ENCODE results near the gene ZNF451.

The ZNF451 gene

DNA sequence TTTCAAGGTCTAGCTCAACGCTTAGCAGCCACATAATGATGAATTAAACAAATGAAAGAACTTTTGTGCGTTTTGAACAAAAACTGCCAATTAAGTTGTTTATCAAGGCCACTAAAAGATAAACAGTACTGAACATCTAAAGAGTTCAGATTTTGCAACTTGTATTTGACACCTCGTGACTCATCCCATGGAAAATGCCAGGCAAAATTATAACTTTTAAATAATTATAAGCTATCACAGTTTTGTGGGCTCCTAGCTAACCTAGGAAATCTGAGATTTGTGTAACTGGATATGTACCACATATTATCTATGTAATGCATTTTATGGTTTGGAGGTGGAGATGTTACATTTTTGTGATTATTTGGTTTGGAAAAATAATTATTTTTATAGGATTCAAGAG, 72.5 kb downstream of the ZNF451 start:
- no peak for DNase-seq

DNA sequence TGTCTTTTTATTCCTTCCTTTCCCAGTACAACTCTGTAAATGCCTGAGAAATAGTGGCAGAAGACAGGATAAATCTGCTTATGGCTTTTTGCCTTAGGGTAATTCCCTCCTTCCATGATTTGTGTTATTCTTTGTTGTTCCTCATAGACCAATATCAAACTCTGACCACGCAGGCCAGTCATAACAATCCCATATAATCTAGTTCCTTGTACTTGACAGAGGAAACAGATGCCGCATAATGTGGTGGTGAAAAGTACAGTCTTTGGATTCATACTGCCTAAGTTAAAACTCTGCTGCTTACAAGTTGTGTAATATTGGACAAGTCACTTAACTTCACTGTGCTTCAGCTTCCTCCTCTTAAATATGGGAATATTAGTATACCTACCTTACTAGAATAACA, 74.0 kb downstream of the ZNF451 start:
- no peak for DNase-seq

GRCh38 chr6:57165080-57165479, 75.1 kb downstream of the ZNF451 start:
- DNase-seq, result no peak

DNA sequence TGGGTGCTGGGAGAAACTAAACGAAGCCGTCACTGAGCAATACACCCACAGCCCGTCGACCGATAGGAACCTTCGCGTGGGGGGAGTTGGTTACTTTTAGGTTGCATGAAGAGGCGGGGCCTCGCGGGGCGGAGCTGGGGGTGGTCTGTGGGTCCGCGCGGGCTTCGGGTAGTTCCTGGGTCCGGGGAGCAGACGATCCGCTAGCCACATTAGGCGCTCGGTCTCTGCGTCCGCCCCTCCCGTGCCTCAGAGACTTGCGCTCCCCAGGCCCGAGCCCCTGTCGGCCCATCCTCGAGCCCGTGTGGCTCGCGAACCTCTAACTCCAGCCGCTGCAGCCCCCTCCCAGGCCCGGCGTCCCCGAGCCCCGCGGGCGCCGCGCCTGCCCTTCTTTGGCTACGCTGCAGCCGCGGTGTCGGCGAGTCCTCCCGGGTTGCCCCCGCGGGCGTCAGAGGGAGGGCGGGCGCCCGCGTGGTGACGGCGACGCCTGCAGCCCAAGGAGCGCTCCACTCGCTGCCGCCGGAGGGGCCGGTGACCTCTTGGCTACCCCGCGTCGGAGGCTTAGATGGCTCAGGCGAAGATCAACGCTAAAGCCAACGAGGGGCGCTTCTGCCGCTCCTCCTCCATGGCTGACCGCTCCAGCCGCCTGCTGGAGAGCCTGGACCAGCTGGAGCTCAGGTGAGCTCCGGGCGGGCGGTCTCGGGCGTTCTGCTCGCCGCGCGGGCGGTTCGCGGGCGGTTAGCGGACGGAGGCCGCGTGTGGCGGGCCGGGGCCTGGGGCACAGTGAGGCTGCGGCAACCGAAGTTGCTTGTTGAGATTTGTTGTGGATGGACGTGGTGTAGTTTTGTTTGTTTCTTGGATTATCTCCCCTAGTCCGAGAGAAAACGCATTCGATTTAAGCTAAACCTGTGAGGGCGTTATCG, 82.4 kb downstream of the ZNF451 start, which contains the start of gene BAG2:
BAG2 (plus strand) TSS at position 191 of the 920 bp plus-strand sequence; CDS start at position 563, 372 bp downstream.
- peak; percentile 94 for DNase-seq

DNA sequence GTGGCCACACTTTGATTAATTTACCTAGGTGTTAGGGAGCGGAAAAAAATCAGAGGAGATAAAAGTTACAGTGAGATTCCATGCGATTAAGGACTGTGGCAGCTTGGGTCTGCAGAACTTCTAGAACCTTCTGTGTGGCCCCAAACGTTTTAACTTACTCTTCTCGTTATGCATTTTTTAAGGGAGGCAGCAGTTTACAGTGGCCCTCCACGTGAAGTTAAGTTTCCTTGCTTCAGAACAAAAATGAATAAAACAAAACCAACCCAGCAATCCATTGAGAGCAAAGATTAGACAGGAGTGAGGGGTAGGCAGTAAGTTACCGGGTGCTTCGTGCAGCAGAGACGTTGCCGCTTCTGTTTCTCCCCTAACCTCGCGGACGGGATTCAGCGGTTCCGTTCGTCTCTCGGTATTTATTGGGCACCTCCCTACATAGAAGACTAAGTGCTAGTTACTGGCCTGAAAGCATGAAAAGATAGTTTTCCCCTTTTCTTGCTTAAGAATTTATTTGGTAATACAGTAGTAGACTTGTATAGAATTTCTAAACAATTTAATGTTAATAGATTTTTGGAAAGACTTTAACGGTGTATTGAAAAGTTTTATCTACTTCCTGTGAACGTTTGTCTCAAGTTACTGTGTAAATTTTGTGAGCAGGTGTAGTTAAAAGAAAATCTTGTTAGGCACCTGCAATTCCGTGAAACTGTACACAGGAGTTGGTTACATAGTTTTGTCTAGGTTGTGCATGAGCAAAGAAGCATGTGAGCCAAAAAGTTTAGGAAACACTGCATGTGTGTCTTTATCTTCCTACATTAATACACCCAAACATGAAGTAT, 83.3 kb downstream of the ZNF451 start:
- DNase-seq, result peak; percentile 55

GRCh38 chr6:57173886-57174510, 84.0 kb downstream of the ZNF451 start:
- DNase-seq, result peak; percentile 64

DNA sequence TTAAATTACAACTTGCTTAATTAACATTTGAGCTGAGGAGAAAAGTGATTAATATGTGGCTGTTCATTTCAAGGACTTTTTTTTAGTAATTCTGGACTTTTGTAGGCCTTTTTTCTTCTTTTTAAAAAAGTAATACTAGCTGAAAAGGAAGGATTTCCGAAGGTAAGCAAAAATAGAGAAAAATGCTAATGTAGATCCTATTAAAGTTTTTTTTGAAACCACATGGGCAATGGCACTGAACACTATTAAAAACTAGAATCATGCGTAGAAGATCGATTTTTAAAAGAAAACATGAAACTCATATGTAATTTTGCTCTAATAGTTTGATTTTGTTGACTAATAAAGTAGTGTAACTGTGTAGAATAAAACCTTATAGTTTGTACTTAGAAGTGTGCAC, 84.5 kb downstream of the ZNF451 start:
- no peak for DNase-seq

GRCh38 chr6:57177545-57178265, 87.7 kb downstream of the ZNF451 start:
- DNase-seq, result no peak

DNA sequence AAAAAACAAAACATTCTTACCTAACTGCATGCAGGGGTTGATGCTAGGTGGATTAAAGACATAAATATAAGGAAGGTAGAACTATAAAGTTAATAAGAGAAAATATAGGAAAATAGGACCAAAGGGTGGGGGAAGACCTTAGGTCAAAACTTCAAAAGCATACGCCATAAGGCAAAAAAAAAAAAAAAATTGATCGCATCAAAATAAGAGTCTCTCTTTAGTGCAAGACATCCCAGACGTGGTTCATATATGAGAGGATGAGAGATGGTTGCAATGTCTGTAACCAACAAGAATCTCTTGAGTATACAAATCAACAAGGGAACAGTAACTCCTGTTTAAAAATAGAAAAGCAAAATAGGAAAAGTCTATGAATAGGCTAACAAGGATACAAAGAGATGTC, 90.6 kb downstream of the ZNF451 start:
- no peak for DNase-seq

DNA sequence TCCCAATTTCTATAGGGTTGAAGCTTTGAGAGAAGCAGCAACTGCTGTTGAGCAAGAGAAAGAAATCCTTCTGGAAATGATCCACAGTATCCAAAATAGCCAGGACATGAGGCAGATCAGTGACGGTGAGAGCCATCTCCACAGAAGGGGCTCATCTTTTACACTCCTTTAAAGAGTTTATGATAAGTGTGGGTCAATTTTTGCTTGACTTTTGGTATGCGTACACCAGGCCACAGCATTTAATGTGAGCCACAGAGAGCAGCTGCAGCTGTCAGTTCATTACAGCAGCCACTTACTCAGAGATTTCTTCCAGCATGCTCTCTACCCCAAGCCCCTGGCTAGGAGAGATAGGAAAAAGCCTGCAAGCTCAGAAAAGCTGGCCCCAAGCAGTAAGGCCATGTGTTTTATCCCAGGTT, 92.0 kb downstream of the ZNF451 start:
- no peak for DNase-seq

GRCh38 chr6:57183336-57183735, 93.3 kb downstream of the ZNF451 start:
- no peak for DNase-seq

DNA sequence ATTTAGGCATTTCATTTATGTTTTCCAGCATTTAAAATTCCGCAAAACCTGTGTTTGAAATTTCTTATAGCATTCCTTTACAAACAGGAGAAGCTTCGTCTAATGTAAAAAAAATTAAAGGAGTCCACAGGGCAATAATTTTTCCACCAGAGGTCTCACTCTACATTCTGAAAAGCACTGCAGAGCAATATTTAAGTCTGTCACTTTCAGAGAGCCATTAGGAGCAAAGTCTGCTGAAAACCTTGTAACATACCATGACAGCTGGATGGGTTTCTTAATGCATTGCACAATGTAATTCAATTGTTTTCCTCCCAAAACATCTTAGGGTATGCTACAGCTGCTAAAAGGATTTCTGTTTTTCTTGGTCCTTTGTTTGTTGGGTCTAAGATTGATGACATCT, 100.2 kb downstream of the ZNF451 start:
- no peak for DNase-seq

GRCh38 chr6:57193177-57193576, 103.2 kb downstream of the ZNF451 start:
- DNase-seq, result no peak

GRCh38 chr6:57195457-57195856, 105.5 kb downstream of the ZNF451 start:
- DNase-seq, result no peak

GRCh38 chr6:57198926-57199636, 109.1 kb downstream of the ZNF451 start:
- DNase-seq, result no peak

GRCh38 chr6:57201718-57202117, 111.7 kb downstream of the ZNF451 start:
- no peak for DNase-seq

DNA sequence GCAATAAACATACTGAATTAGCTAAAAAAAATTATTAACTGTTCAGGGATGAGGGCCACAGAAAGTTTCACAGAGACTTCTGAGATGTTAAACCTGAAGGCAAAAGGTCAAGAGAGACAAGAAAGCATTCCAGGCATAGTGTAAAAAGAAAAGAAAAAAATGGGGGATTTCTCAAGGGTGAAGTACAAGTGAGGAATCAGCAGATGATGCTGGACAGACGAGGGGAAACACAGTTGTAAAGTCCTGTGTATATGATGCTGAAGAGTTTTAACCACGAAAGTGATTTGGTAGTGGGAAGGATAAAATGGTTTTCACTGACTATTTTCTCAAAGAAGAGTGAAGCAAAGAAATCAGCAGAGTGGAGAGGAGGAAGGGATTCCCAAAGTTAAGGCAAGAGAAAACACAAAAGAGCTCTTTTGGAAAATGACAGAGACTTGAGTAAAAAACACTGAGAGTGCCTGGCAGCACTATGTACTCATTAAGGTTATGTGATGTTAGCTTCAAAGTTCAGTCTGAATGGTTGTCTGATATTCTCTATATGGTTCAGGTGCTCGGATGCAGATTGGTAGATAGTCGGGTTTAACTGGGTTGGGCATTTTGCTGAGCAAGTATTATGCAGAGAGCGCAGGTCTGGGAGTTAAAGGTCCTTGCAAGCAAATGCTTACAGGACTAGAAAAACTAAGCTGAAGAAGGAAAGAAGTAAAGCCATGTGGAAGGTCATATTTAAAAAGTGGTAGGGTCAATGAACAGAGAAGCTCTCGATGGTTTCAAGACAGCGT, 115.8 kb downstream of the ZNF451 start:
- no peak for DNase-seq

DNA sequence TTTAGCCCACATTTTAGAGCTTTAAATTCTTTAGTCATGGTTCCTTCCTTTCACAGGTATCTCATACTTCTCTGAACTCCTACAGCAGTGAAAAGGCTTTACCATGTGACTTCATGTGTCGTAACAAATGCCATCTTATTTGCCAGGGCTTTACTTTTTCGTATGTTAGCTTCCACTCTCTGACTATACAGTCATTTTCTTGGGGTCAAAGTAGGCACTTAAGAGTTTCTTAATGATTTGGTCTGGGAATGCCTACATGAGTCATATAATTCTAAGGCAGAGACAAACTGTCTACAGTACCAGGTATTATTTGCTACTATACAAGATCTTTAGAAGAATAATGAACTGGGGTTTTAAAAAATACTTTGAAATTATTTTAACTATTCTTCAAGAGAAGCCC, 117.2 kb downstream of the ZNF451 start:
- no peak for DNase-seq

DNA sequence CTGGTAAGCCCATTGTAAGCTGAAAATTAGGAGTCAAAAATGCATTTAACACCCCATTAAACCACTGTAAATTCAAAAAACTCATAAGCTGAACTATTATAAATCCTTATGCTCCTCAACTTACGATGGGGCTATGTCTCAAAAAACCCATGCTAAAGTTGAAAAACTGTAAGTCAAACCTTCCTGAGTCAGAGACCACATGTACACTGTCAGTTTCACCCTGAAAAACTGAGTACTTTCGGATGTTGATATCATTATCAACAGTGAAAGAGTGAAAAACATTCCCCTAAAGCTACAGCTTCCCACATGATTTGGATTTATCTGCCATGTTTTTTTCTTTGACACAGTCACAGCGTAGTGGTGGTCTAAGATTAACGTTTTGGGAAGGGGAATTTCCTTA, 117.9 kb downstream of the ZNF451 start:
- no peak for DNase-seq

GRCh38 chr6:57209030-57209429, 119.0 kb downstream of the ZNF451 start:
- no peak for DNase-seq

GRCh38 chr6:57210060-57210459, 120.1 kb downstream of the ZNF451 start:
- DNase-seq, result no peak
